Measurements from ENCODE around the gene METTL2B.

GRCh38 chr7:128455543-128456254 lies 20.8 kb upstream of the METTL2B start, which contains the start of gene HILPDA:
- TF ChIP-seq POLR2A (IDR thresholded peaks at IDR 0.05) (no peak), CTCF (IDR thresholded peaks at IDR 0.05) (no peak)
